ENCODE data around the gene YIF1A. TPM values are rescaled to one million over a fixed set of nuclear protein-coding genes. Genes with fewer than 3 reads are reported as not detected.

The YIF1A gene
- total RNA-seq, 3 donors from 2014 or later = 56.8 to 61.4 (median 57.7) TPM

GRCh38 chr11:66266378-66267038 is 22.4 kb downstream of the YIF1A start:
- H3K4me3 ChIP-seq = peak overlapping the region; percentile 85 to 94 (median 88)
- intact Hi-C loops (cut with DNase I; ENCODE audit: low total_unique reads) = no loop called here
- peak overlapping the region; percentile 97 to 98 for H3K27ac ChIP-seq
- TF ChIP-seq POLR2A (IDR thresholded peaks at IDR 0.05) (no peak), POLR2AphosphoS5 (IDR thresholded peaks at IDR 0.05) (no peak)
- TF ChIP-seq, protein P1, sequence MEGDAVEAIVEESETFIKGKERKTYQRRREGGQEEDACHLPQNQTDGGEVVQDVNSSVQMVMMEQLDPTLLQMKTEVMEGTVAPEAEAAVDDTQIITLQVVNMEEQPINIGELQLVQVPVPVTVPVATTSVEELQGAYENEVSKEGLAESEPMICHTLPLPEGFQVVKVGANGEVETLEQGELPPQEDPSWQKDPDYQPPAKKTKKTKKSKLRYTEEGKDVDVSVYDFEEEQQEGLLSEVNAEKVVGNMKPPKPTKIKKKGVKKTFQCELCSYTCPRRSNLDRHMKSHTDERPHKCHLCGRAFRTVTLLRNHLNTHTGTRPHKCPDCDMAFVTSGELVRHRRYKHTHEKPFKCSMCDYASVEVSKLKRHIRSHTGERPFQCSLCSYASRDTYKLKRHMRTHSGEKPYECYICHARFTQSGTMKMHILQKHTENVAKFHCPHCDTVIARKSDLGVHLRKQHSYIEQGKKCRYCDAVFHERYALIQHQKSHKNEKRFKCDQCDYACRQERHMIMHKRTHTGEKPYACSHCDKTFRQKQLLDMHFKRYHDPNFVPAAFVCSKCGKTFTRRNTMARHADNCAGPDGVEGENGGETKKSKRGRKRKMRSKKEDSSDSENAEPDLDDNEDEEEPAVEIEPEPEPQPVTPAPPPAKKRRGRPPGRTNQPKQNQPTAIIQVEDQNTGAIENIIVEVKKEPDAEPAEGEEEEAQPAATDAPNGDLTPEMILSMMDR (IDR thresholded peaks at IDR 0.05) = no peak
- no peaks in the 10 kb centered on the region for H3K36me3 ChIP-seq
- H3K4me1 ChIP-seq = peaks cover 3 to 16% of the 10 kb centered on the region in 2 donors
- DNase-seq (ENCODE audit: low spot score in 2 of 2) = no peak
- no peaks in the 10 kb centered on the region for H3K9me3 ChIP-seq
- H3K27me3 ChIP-seq = no peaks in the 10 kb centered on the region

DNA sequence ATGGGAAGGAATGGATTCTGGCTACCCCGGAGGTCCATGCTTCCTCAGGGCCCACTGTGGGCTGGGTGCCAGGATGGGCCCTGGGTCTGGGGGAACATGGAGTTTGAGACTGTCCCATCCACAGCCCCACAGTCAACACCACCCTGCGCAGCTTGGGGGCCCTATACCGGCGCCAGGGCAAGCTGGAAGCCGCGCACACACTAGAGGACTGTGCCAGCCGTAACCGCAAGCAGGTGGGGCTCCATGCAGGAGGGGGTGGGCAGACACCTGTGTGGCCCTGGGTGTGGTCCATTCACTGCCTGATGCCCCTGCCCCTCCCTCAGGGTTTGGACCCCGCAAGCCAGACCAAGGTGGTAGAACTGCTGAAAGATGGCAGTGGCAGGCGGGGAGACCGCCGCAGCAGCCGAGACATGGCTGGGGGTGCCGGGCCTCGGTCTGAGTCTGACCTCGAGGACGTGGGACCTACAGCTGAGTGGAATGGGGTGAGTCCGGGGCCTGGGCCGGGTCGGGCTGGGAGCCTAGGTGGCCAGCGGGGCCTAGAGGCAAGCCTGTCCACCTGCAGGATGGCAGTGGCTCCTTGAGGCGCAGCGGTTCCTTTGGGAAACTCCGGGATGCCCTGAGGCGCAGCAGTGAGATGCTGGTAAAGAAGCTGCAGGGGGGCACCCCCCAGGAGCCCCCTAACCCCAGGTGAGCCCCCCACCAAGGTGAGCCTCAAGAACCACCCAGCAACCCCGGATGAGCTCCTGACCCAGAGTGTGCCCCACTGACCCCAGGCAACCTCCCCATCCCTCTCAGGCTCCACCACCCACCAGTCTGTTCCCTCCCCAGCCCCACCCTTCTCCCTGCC is 23.2 kb downstream of the YIF1A start:
- Histone ChIP-seq H3K9me3 (no peaks in the 10 kb centered on the region), H3K4me1 (peaks cover 3 to 16% of the 10 kb centered on the region in 2 donors), H3K27ac (no peak overlapping the region), H3K4me3 (no peak overlapping the region), H3K27me3 (no peaks in the 10 kb centered on the region), H3K36me3 (no peaks in the 10 kb centered on the region)
- DNase-seq (ENCODE audit: low spot score in 2 of 2) = no peak
- TF ChIP-seq, protein P1 (IDR thresholded peaks at IDR 0.05) = no peak
- TF ChIP-seq POLR2A (IDR thresholded peaks at IDR 0.05) (no peak), POLR2AphosphoS5 (IDR thresholded peaks at IDR 0.05) (no peak)
- intact Hi-C loops (cut with DNase I; ENCODE audit: low total_unique reads) = no loop called here

DNA sequence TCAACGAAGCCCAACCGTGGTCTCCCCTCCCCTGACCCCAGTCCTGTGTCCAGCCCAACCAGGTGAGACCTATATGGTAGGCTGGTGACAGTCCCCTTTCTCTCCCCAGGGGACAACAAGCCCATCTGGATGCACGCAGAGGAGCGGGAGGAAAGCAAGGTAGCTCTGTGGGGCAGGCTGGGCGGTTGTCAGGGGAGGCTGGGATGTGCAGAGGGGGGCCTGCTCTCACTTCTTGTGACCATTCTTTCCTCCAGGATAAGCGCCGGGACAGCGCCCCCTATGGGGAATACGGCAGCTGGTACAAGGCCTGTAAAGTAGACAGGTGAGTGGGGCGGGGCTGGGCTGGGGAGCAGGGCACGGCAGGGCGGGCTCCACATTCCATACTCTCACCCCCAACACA is 24.0 kb downstream of the YIF1A start:
- Histone ChIP-seq H3K27ac (no peak overlapping the region), H3K36me3 (no peaks in the 10 kb centered on the region), H3K4me3 (no peak overlapping the region), H3K9me3 (no peaks in the 10 kb centered on the region), H3K27me3 (no peaks in the 10 kb centered on the region), H3K4me1 (peaks cover 2 to 13% of the 10 kb centered on the region in 2 donors)
- no peak for TF ChIP-seq POLR2AphosphoS5 (IDR thresholded peaks at IDR 0.05)
- no peak for TF ChIP-seq POLR2A (IDR thresholded peaks at IDR 0.05)
- TF ChIP-seq, protein P1 (IDR thresholded peaks at IDR 0.05) = no peak
- DNase-seq (ENCODE audit: low spot score in 2 of 2) = no peak
- intact Hi-C loops (cut with DNase I; ENCODE audit: low total_unique reads) = no loop called here

DNA sequence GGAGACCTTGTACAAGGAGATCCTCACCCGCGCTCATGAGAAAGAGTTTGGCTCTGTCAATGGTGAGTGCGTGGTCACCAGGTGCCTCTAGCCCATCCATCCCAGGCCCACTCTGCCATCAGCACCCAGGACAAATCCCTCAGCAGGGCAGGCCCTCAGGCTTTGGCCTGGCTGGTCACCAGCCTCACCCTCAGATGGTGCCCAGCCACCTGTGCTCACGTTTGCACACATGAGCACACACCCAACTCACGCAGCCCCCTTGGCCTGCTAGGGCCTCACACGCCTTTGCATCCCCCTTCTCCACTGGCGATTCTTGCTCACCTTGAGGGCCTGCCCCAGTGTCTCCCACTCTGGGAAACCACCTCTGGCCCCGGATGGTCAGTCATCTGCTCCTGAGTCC is 24.6 kb downstream of the YIF1A start:
- no peak for TF ChIP-seq POLR2AphosphoS5 (IDR thresholded peaks at IDR 0.05)
- TF ChIP-seq POLR2A (IDR thresholded peaks at IDR 0.05) = no peak
- TF ChIP-seq, protein P1 (IDR thresholded peaks at IDR 0.05) = no peak
- H3K27ac ChIP-seq = no peak overlapping the region
- DNase-seq (ENCODE audit: low spot score in 2 of 2) = no peak
- no peaks in the 10 kb centered on the region for H3K27me3 ChIP-seq
- peaks cover 0 to 9% of the 10 kb centered on the region in 2 donors for H3K4me1 ChIP-seq
- no peak overlapping the region for H3K4me3 ChIP-seq
- intact Hi-C loops (cut with DNase I; ENCODE audit: low total_unique reads) = no loop called here
- no peaks in the 10 kb centered on the region for H3K9me3 ChIP-seq
- no peaks in the 10 kb centered on the region for H3K36me3 ChIP-seq

DNA sequence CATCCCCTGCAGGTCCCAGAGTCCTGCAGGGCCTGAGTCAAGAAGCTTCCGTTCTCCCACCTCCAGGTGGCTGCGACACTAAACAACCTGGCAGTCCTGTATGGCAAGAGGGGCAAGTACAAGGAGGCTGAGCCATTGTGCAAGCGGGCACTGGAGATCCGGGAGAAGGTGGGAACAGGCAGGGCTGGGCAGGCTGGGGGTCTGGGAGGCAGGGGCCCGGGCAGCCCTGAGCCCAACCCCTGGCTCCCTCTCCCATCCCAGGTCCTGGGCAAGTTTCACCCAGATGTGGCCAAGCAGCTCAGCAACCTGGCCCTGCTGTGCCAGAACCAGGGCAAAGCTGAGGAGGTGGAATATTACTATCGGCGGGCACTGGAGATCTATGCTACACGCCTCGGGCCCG is 25.2 kb downstream of the YIF1A start:
- no peaks in the 10 kb centered on the region for H3K9me3 ChIP-seq
- no peak for TF ChIP-seq POLR2AphosphoS5 (IDR thresholded peaks at IDR 0.05)
- TF ChIP-seq, protein P1 (IDR thresholded peaks at IDR 0.05) = no peak
- TF ChIP-seq POLR2A (IDR thresholded peaks at IDR 0.05) = no peak
- no peak overlapping the region for H3K4me3 ChIP-seq
- no peak overlapping the region for H3K27ac ChIP-seq
- no peaks in the 10 kb centered on the region for H3K36me3 ChIP-seq
- H3K27me3 ChIP-seq = no peaks in the 10 kb centered on the region
- H3K4me1 ChIP-seq = peaks cover 0 to 9% of the 10 kb centered on the region in 2 donors
- intact Hi-C loops (cut with DNase I; ENCODE audit: low total_unique reads) = no loop called here
- DNase-seq (ENCODE audit: low spot score in 2 of 2) = no peak
